Heart left ventricle (tissue), 16 donors: ENCODE measurements around the gene CERS5. TPM values are rescaled to one million over a fixed set of nuclear protein-coding genes. Genes with fewer than 3 reads are reported as not detected.

Experiments
- ATAC-seq, 4 donors: fragments of 200-7000 bp; cut with Tn5 transposase; one replicate each; pipeline ENCODE4 v1.9.1; 2020 to 2022; ENCODE audit warnings: moderate library complexity in 4 of 4, mild to moderate bottlenecking in 3 of 4, moderate number of reproducible peaks in 1 of 4
- DNase-seq, 5 donors: peaks; one replicate each; pipeline ENCODE4 v3.0.0-alpha.2; 2020
- H3K27ac ChIP-seq, 12 donors: fragments of 200-600 bp; sonication (generic) in 4 of 12; one replicate each; pipeline versions ENCODE4 v1.5.0 to v1.8.0; 2016 to 2022; ENCODE audit warnings: mild to moderate bottlenecking in 2 of 12
- H3K27me3 ChIP-seq, 9 donors: fragments of 200-600 bp; sonication (generic) in 2 of 9; one replicate each; pipeline versions ENCODE4 v1.5.1 to v1.8.0; 2016 to 2022; ENCODE audit warnings: mild to moderate bottlenecking in 3 of 9
- H3K36me3 ChIP-seq, 9 donors: fragments of 200-600 bp; sonication (generic) in 2 of 9; one replicate each; pipeline versions ENCODE4 v1.5.0 to v1.8.0; 2018 to 2022; ENCODE audit warnings: mild to moderate bottlenecking in 2 of 9
- H3K4me1 ChIP-seq, 12 donors: fragments of 200-600 bp; sonication (generic) in 4 of 12; one replicate each; pipeline versions ENCODE4 v1.5.0 to v1.8.0; 2016 to 2022; ENCODE audit warnings: mild to moderate bottlenecking in 3 of 12
- H3K4me3 ChIP-seq, 12 donors: fragments of 200-600 bp; sonication (generic) in 4 of 12; one replicate each; pipeline versions ENCODE4 v1.5.0 to v1.8.0; 2017 to 2022; ENCODE audit warnings: mild to moderate bottlenecking in 9 of 12, moderate library complexity in 4 of 12
- H3K9me3 ChIP-seq, 12 donors: fragments of 200-600 bp; sonication (generic) in 4 of 12; one replicate each; pipeline versions ENCODE4 v1.5.0 to v1.8.0; 2016 to 2022; ENCODE audit warnings: mild to moderate bottlenecking in 1 of 12
- POLR2A ChIP-seq, 2 donors: fragments of 450-650 bp; IDR thresholded peaks; one replicate each; pipeline ENCODE4 v1.6.1; 2017; ENCODE audit warnings: antibody characterized with exemption in 2 of 2, mild to moderate bottlenecking in 2 of 2, moderate library complexity in 2 of 2
- WGBS, 4 donors: extraction: QIAGEN DNeasy Blood & Tissue Kit in 2 of 4; methylation state at CpG; one replicate each; pipeline versions ENCODE4 v1.1.5 to v1.1.7; 2013 to 2018; 5-methylcytosine and 5-hydroxymethylcytosine counted together
- intact Hi-C, 10 donors: fragments of 100-400 bp; cut with DNase I; formaldehyde crosslinking; loops; one replicate each; pipeline versions ENCODE4 v1.11.1 to v1.14.2; 2022
- polyA plus RNA-seq, 2 donors: library from polyadenylated mRNA; stranded (reverse); fragments of 200-250 nt; gene quantifications; one replicate each; pipeline ENCODE4 v1.2.3, GENCODE V29; 2013
- total RNA-seq, 9 donors: library from RNA; depleted of rRNA in 2 of 9; stranded (reverse); fragments of >200 nt in 2 of 9; fragmentation: NEBNext Ultra II Directional in 3 of 9; extraction: Animal tissue kit (Norgen Biotek cat#: 25700) in 3 of 9; gene quantifications; one replicate each; pipeline versions ENCODE4 v1.1.0 to v1.2.4, GENCODE V29; 2016 to 2023
- TF ChIP-seq, protein P1 (sequence below), 12 donors: fragments of 200-600 bp; sonication (generic) in 4 of 12; IDR thresholded peaks; one replicate each; pipeline versions ENCODE4 v1.5.0 to v1.8.0; 2018 to 2022; ENCODE audit warnings: antibody characterized with exemption in 12 of 12, mild to moderate bottlenecking in 5 of 12
- donor health status: ischemic (EF 13 %, LVEDD 7.1; RV severe dilation, severe dysfunction).
- donor health status: healthy with polysubstance abuse.
- donor health status: DM: no; HTN: yes; CAD: no.
- donor health status: DM: no; HTN: no; CAD: no.
- donor health status: ischemic (EF 25% LVEDD 6.9; RV normal size, moderate dysfunction).
- donor health status: ischemic (EF 25% LVEDD 5.7; RV mildly dilated, moderate dysfunction).
- donor health status: healthy.
- donor health status: DM: yes; HTN: yes; CAD: no.
- donor health status: ischemic (EF 35%, LVEDD 5.7; RV mildly dilated, moderate dysfunction).
- donor health status: nonischemic (EF 11% LVEDD 7.7; RV severe dilation, severe dysfunction).
- donor health status: DM: yes; HTN: yes; CAD: no.
- donor health status: PGD.
- donor health status: ischemic (EF 29% LVEDD 5.4; RV normal size, mild dysfunction).
- donor health status: nonischemic (EF 23%, LVEDD 6.1; RV moderate dilation, normal function).

Gene CERS5
- total and polyA plus RNA-seq, 11 donors: 6.8 to 28.4 (median 11.7) TPM

DNA sequence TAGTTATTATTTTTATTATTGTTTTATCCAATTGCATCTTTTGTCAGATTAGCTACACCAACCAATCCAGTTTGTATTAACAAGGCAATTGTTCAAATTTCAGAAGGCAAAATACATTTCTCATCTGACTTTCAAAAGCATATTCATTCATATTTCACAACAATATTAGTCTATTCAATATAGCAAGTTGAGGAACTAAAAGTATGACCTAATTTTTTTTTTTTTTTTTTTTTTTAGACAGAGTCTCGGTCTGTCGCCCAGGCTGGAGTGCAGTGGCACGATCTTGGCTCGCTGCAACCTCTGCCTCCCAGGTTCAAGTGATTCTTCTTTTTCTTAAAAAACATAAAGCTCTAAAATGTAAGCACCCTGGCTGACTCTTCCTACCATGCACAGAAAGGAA lies 37.9 kb downstream of the CERS5 start:
- Histone ChIP-seq H3K36me3 (peaks cover 0 to 94% (median 76%) of the 10 kb centered on the region in 9 donors), H3K4me3 (no peak overlapping the region), H3K4me1 (peaks cover 0 to 50% (median 14%) of the 10 kb centered on the region in 12 donors), H3K9me3 (no peaks in the 10 kb centered on the region), H3K27ac (no peak overlapping the region), H3K27me3 (no peaks in the 10 kb centered on the region)
- 66 to 87% (median 78%) methylated on average over 4 of the region's 4 CpGs for WGBS, 4 donors
- no peak for TF ChIP-seq POLR2A (IDR thresholded peaks at IDR 0.05)
- TF ChIP-seq, protein P1, sequence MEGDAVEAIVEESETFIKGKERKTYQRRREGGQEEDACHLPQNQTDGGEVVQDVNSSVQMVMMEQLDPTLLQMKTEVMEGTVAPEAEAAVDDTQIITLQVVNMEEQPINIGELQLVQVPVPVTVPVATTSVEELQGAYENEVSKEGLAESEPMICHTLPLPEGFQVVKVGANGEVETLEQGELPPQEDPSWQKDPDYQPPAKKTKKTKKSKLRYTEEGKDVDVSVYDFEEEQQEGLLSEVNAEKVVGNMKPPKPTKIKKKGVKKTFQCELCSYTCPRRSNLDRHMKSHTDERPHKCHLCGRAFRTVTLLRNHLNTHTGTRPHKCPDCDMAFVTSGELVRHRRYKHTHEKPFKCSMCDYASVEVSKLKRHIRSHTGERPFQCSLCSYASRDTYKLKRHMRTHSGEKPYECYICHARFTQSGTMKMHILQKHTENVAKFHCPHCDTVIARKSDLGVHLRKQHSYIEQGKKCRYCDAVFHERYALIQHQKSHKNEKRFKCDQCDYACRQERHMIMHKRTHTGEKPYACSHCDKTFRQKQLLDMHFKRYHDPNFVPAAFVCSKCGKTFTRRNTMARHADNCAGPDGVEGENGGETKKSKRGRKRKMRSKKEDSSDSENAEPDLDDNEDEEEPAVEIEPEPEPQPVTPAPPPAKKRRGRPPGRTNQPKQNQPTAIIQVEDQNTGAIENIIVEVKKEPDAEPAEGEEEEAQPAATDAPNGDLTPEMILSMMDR (IDR thresholded peaks at IDR 0.05): no peak
- ATAC-seq (no peak), DNase-seq (no peak)
- intact Hi-C loops: no loop called here

DNA sequence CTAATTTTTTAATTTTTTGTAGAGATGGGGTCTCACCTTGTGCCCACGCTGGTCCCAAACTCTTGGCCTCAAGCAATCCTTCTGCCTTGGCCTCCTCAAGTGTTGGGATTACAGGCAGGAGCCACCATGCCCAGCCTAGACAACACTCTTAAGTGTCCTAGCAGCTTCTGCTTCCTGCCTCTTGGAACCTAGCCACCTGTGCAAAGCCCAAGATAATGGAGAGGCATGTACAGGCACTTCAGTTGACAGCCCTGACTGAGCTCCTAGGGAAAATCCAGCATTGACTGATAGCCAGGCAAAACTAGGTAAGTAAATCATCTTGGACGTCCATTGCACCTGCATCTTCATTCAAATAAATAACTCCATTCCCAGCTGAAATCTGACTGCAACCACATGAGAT lies 39.6 kb downstream of the CERS5 start:
- intact Hi-C loops: no loop called here
- Histone ChIP-seq H3K27ac (no peak overlapping the region), H3K4me1 (peaks cover 0 to 45% (median 13%) of the 10 kb centered on the region in 12 donors), H3K4me3 (no peak overlapping the region), H3K27me3 (no peaks in the 10 kb centered on the region), H3K36me3 (peaks cover 0 to 93% (median 75%) of the 10 kb centered on the region in 9 donors), H3K9me3 (no peaks in the 10 kb centered on the region)
- TF ChIP-seq, protein P1 (IDR thresholded peaks at IDR 0.05): no peak
- no peak for TF ChIP-seq POLR2A (IDR thresholded peaks at IDR 0.05)
- whole genome bisulfite sequencing, 4 donors: 71 to 72% (median 72%) methylated on average over 2 of the region's 2 CpGs
- peak; percentile 60 to 76 (median 71) for ATAC-seq
- DNase-seq: peak in 1 of 5 donors; percentile 63

DNA sequence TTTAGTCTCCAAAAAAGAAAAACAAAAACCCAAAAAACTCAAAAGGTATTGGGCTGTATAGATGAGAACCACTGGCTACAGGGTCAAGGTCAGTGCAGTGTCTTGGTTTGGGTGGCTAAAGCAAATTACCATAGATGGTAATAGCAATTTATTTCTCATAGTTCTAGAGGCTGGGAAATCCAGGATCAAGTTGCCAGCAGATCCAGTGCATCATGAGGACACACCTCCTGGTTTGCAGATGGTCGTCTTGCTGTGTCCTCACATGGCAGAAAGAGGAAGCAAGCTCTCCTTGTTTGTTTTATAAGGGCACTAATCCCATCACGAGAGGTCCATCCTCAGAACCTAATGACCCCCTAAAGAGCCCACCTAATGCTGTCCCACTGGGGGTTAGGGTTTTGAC lies 44.0 kb downstream of the CERS5 start:
- Histone ChIP-seq H3K4me1 (peaks cover 0 to 35% (median 12%) of the 10 kb centered on the region in 12 donors), H3K4me3 (no peak overlapping the region), H3K27me3 (no peaks in the 10 kb centered on the region), H3K36me3 (peaks cover 0 to 84% (median 77%) of the 10 kb centered on the region in 9 donors), H3K9me3 (no peaks in the 10 kb centered on the region), H3K27ac (no peak overlapping the region)
- intact Hi-C loops: no loop called here
- TF ChIP-seq, protein P1 (IDR thresholded peaks at IDR 0.05): no peak
- TF ChIP-seq POLR2A (IDR thresholded peaks at IDR 0.05): no peak
- DNase-seq (no peak), ATAC-seq (no peak)
- 84 to 93% (median 86%) methylated on average over 2 of the region's 2 CpGs for WGBS, 4 donors

DNA sequence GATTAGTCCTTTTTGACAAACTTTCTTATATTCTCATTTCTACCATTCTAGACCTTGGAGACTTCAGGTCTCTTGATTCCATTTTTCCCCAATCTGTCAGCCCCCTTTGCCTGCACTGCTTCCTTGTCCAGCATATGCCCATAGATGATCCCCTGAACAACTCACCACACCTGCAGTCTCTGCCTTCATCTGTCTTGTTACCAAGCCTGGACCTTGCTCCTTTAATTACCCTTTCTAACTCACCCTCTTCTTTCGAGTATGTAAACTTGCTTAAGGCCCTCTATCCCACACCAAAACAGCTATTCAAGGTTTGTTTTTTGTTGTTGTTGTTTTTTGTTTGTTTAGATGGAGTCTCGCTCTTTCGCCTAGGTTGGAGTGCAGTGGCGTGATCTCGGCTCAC lies 45.5 kb downstream of the CERS5 start:
- H3K4me3 ChIP-seq: no peak overlapping the region
- TF ChIP-seq POLR2A (IDR thresholded peaks at IDR 0.05): no peak
- TF ChIP-seq, protein P1 (IDR thresholded peaks at IDR 0.05): no peak
- WGBS, 4 donors: 75 to 94% (median 89%) methylated on average over 5 of the region's 5 CpGs
- intact Hi-C loops: no loop called here
- H3K36me3 ChIP-seq: peaks cover 0 to 77% (median 68%) of the 10 kb centered on the region in 9 donors
- DNase-seq (no peak), ATAC-seq (no peak)
- no peak overlapping the region for H3K27ac ChIP-seq
- H3K9me3 ChIP-seq: no peaks in the 10 kb centered on the region
- peaks cover 0 to 38% (median 16%) of the 10 kb centered on the region in 12 donors for H3K4me1 ChIP-seq
- H3K27me3 ChIP-seq: no peaks in the 10 kb centered on the region
